ENCODE results near the gene AKR1C8. TPM values are rescaled to one million over a fixed set of nuclear protein-coding genes. Genes with fewer than 3 reads are reported as not detected.

AKR1C8 gene
- total RNA-seq, 2 donors from 2014 or later: not detected

- TF ChIP-seq CTCF (IDR thresholded peaks at IDR 0.05): no peak
- H3K9me3 ChIP-seq: no peaks in the 10 kb centered on the region
- DNase-seq (ENCODE audit: low spot score): no peak
- no peak overlapping the region for H3K4me3 ChIP-seq
- no peaks in the 10 kb centered on the region for H3K4me1 ChIP-seq
- no peak overlapping the region for H3K27ac ChIP-seq
- H3K36me3 ChIP-seq: peaks cover 12% of the 10 kb centered on the region
- H3K27me3 ChIP-seq: no peaks in the 10 kb centered on the region
Measured at GRCh38 chr10:5107860-5108526, 77.0 kb downstream of the AKR1C8 start.

DNA sequence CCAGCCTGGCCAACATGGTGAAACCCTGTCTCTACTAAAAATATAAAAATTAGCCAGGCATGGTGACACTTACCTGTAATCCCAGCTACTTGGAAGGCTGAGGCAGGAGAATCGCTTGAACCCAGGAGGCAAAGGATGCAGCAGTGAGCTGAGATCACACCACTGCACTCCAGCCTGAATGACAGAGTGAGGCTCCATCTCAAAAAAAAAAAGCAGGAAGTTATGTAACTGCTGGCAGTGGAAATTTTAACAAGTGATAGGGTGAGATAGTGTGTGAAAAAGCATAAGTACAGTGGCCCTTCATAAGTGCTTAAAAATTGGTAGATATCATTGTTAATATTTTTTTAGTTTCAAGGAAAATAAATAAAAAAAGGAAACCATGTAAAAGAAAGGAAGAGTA, 78.4 kb downstream of the AKR1C8 start:
- Histone ChIP-seq H3K4me3 (no peak overlapping the region), H3K27me3 (no peaks in the 10 kb centered on the region), H3K36me3 (peaks cover 12% of the 10 kb centered on the region), H3K27ac (no peak overlapping the region), H3K9me3 (no peaks in the 10 kb centered on the region), H3K4me1 (no peaks in the 10 kb centered on the region)
- no peak for DNase-seq (ENCODE audit: low spot score)
- no peak for TF ChIP-seq CTCF (IDR thresholded peaks at IDR 0.05)

DNA sequence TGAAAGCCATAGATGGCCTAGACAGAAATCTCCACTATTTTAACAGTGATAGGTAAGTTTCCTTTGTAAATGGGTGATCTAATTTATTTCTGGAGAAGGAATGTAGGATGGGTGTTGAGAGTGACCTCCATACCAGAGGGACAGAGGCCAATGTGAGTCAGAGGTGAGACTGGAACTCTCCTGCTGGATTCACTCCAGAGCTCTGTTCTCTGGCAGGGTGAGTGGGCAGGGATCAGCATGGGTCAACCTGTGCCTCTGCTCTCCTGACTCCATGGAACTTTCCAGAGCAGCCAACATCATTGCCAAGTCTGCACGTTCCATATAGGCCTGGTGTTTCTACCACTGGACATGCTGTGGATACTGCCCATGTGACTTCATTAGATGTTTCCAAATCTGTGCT, 79.3 kb downstream of the AKR1C8 start:
- Histone ChIP-seq H3K4me3 (no peak overlapping the region), H3K27ac (no peak overlapping the region), H3K9me3 (no peaks in the 10 kb centered on the region), H3K27me3 (no peaks in the 10 kb centered on the region), H3K4me1 (no peaks in the 10 kb centered on the region), H3K36me3 (peaks cover 12% of the 10 kb centered on the region)
- TF ChIP-seq CTCF (IDR thresholded peaks at IDR 0.05): no peak
- no peak for DNase-seq (ENCODE audit: low spot score)

Other genes starting within 250 kb of the AKR1C8 start
- gene AKR1C1, start 221.7 kb downstream of the AKR1C8 start, total RNA-seq: 100 to 1,000 TPM in 1 of 2 donors, 10 to 100 TPM in 1; 60.3 to 174 TPM
- 10 to 100 TPM; 23.6 to 47.0 TPM for gene AKR1C2, start 181.3 kb downstream of the AKR1C8 start, total RNA-seq
- 10 to 100 TPM; 42.1 to 48.9 TPM for gene AKR1C3, start 90.7 kb downstream of the AKR1C8 start, total RNA-seq
- gene AKR1C4, start 11.7 kb upstream of the AKR1C8 start, total RNA-seq: not detected
- not detected for gene UCN3, start 179.8 kb upstream of the AKR1C8 start, total RNA-seq
- gene TUBAL3, start 219.7 kb upstream of the AKR1C8 start, total RNA-seq: 1 to 10 TPM in 1 of 2 donors, not detected in 1; 1.7 TPM
- 10 to 100 TPM; 12.8 to 19.8 TPM for gene NET1, start 227.4 kb upstream of the AKR1C8 start, total RNA-seq

Data from right atrium auricular region (tissue), 2 donors.